ENCODE data around the gene NTNG1. TPM values are rescaled to one million over a fixed set of nuclear protein-coding genes. Genes with fewer than 3 reads are reported as not detected.

NTNG1 gene
- total and polyA plus RNA-seq, 10 of the 15 experiments (the other 5 are each of a cell fraction or from before 2014, with no cell fraction given) = 0.18 to 2.3 (median 1.1) TPM; not detected in 1

DNA sequence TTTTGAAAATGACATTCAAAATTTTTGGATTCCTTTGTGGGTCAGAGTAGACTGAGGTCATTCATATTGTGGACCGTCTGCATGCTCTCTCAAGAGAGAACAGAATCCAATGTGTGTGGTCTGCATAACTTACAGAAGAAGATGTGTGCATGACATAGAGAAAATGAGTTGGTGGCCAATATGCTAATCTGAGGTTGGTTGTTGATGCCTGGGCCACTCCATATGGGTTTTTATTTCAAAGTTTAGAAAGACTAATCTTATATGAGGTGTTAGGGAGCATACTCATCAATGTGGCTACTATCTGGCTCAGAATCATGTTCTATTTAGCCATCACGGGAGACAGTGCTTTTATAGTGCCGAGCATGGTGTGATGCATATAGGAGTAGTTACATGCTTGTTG, 18.2 kb downstream of the NTNG1 start:
- no peaks in the 10 kb centered on the region for H3K36me3 ChIP-seq (ENCODE audit: control insufficient read depth in 2 of 2, insufficient read depth in 2 of 2, low read length in 1 of 2)
- DNase-seq (ENCODE audit: low read depth, low spot score) = no peak
- WGBS (ENCODE audit: insufficient coverage, insufficient replicate concordance, low lambda C conversion rate, missing lambda C conversion rate) = 37% methylated on average over 3 of the region's 3 CpGs
- no peaks in the 10 kb centered on the region for H3K4me1 ChIP-seq (ENCODE audit: control insufficient read depth, insufficient read depth, low read length)
- H2AFZ ChIP-seq (ENCODE audit: control insufficient read depth, low read depth, low read length) = no peak overlapping the region
- no peak overlapping the region for H3K9ac ChIP-seq (ENCODE audit: control insufficient read depth, insufficient read depth, low read length)
- H3K4me3 ChIP-seq = no peak overlapping the region
- in situ Hi-C loops (cut with MboI) (no loop called here), intact Hi-C loops (cut with micrococcal nuclease; ENCODE audit: unreplicated experiment) (no loop called here)
- no peak for TF ChIP-seq IKZF1 (conservative IDR thresholded peaks at IDR 0.05)
- no peak for TF ChIP-seq MLLT1 (IDR thresholded peaks at IDR 0.05)
- no peak for TF ChIP-seq FOS (IDR thresholded peaks at IDR 0.05; ENCODE audit: borderline replicate concordance, extremely low read depth, insufficient read length)
- TF ChIP-seq SMAD5 (IDR thresholded peaks at IDR 0.05; ENCODE audit: low read depth) = no peak
- TF ChIP-seq, protein P1, sequence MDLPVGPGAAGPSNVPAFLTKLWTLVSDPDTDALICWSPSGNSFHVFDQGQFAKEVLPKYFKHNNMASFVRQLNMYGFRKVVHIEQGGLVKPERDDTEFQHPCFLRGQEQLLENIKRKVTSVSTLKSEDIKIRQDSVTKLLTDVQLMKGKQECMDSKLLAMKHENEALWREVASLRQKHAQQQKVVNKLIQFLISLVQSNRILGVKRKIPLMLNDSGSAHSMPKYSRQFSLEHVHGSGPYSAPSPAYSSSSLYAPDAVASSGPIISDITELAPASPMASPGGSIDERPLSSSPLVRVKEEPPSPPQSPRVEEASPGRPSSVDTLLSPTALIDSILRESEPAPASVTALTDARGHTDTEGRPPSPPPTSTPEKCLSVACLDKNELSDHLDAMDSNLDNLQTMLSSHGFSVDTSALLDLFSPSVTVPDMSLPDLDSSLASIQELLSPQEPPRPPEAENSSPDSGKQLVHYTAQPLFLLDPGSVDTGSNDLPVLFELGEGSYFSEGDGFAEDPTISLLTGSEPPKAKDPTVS (IDR thresholded peaks at IDR 0.05; ENCODE audit: low read depth, low read length) = no peak
- TF ChIP-seq RBBP5 (conservative IDR thresholded peaks at IDR 0.05) = no peak
- TF ChIP-seq MXI1 (IDR thresholded peaks at IDR 0.05; ENCODE audit: low read depth, low read length) = no peak
- TF ChIP-seq TCF7 (IDR thresholded peaks at IDR 0.05; ENCODE audit: borderline replicate concordance) = no peak
- TF ChIP-seq NRF1 (conservative IDR thresholded peaks at IDR 0.05; ENCODE audit: low read depth, low read length) = no peak
- no peak for TF ChIP-seq ESRRA (IDR thresholded peaks at IDR 0.05; ENCODE audit: low read length)
- no peak for TF ChIP-seq NR2C1 (IDR thresholded peaks at IDR 0.05)
- TF ChIP-seq ETV6 (conservative IDR thresholded peaks at IDR 0.05 in 1 of 2, IDR thresholded peaks at IDR 0.05 in 1 of 2; ENCODE audit: borderline replicate concordance in 1 of 2, low read depth in 1 of 2) = no peak
- no peak for TF ChIP-seq SIN3A (IDR thresholded peaks at IDR 0.05; ENCODE audit: low read depth, low read length)
- no peak for TF ChIP-seq KDM1A (IDR thresholded peaks at IDR 0.05; ENCODE audit: borderline replicate concordance)
- no peak for TF ChIP-seq CEBPB (IDR thresholded peaks at IDR 0.05; ENCODE audit: borderline replicate concordance in 1 of 2, low read depth in 2 of 2, low read length in 2 of 2)
- no peak for TF ChIP-seq TBL1XR1 (IDR thresholded peaks at IDR 0.05; ENCODE audit: low read depth, low read length)
- TF ChIP-seq HDAC6 (IDR thresholded peaks at IDR 0.05; ENCODE audit: unreplicated experiment) = no peak
- ChIA-PET CTCF (no interaction called here), RAD21 (ENCODE audit: unreplicated experiment) (no interaction called here), POLR2A (no interaction called here), SMC1A (ENCODE audit: uncharacterized antibody, unreplicated experiment) (no interaction called here)
- no peaks in the 10 kb centered on the region for H3K27me3 ChIP-seq (replicated peaks in 1 of 2; ENCODE audit: control insufficient read depth in 2 of 2, insufficient read depth in 2 of 2, low read length in 1 of 2)
- H4K20me1 ChIP-seq (ENCODE audit: control insufficient read depth, insufficient read depth) = no peaks in the 10 kb centered on the region
- no TSS peak for BruUV-seq (replicated peaks)
- no peaks in the 10 kb centered on the region for H3K9me3 ChIP-seq (replicated peaks; ENCODE audit: control insufficient read depth, insufficient read depth, low read length)
- no peak overlapping the region for H3K27ac ChIP-seq (ENCODE audit: control insufficient read depth, insufficient read depth)
- no peak overlapping the region for H3K4me2 ChIP-seq (ENCODE audit: control insufficient read depth, insufficient read depth)
- no peak for FAIRE-seq
- no peak for ATAC-seq
- no peaks in the 10 kb centered on the region for H3K79me2 ChIP-seq (ENCODE audit: control insufficient read depth, insufficient read depth, low read length)
